Measurements from ENCODE around the gene SRGAP2C. TPM values are rescaled to one million over a fixed set of nuclear protein-coding genes. Genes with fewer than 3 reads are reported as not detected.
"Not testable (repeated sequence)": the region's sequence is repeated elsewhere in the genome, so short reads cannot be mapped to it uniquely, and the experiment has no call there.

The SRGAP2C gene
- total RNA-seq, 2 experiments from 2014 or later, result 32.3 to 33.6 TPM

- peak; percentile 21 for DNase-seq
- H3K27ac Mint-ChIP-seq, result peak overlapping the region; percentile 30
- H3K36me3 Mint-ChIP-seq (ENCODE audit: low read depth); H3K9me3 Mint-ChIP-seq; H3K27me3 Mint-ChIP-seq; H3K4me3 Mint-ChIP-seq; POLR2A ChIA-PET; H3K4me1 Mint-ChIP-seq; CTCF ChIA-PET: not testable (repeated sequence)
These were observed 79.0 kb downstream of the SRGAP2C start for GRCh38 chr1:121263789-121264244.

GRCh38 chr1:121267072-121267471 is 82.3 kb downstream of the SRGAP2C start:
- CTCF ChIA-PET; H3K4me1 Mint-ChIP-seq; H3K9me3 Mint-ChIP-seq; H3K27me3 Mint-ChIP-seq; H3K4me3 Mint-ChIP-seq; POLR2A ChIA-PET; H3K36me3 Mint-ChIP-seq (ENCODE audit: low read depth); H3K27ac Mint-ChIP-seq; DNase-seq: not testable (repeated sequence)

- H3K27ac Mint-ChIP-seq; H3K36me3 Mint-ChIP-seq (ENCODE audit: low read depth); DNase-seq; H3K9me3 Mint-ChIP-seq; H3K4me3 Mint-ChIP-seq; H3K4me1 Mint-ChIP-seq; H3K27me3 Mint-ChIP-seq; POLR2A ChIA-PET; CTCF ChIA-PET: not testable (repeated sequence)
These were observed 84.5 kb downstream of the SRGAP2C start for GRCh38 chr1:121269309-121269708.

GRCh38 chr1:121269973-121270372 is 85.2 kb downstream of the SRGAP2C start:
- H3K4me1 Mint-ChIP-seq; H3K36me3 Mint-ChIP-seq (ENCODE audit: low read depth); POLR2A ChIA-PET; H3K9me3 Mint-ChIP-seq; H3K27me3 Mint-ChIP-seq; DNase-seq; CTCF ChIA-PET: not testable (repeated sequence)
- Mint-ChIP-seq H3K4me3 (peak overlapping the region; percentile 81), H3K27ac (peak overlapping the region; percentile 88)

GRCh38 chr1:121271143-121271715 is 86.5 kb downstream of the SRGAP2C start:
- H3K27me3 Mint-ChIP-seq; H3K36me3 Mint-ChIP-seq (ENCODE audit: low read depth); POLR2A ChIA-PET; DNase-seq; CTCF ChIA-PET; H3K4me1 Mint-ChIP-seq; H3K4me3 Mint-ChIP-seq; H3K27ac Mint-ChIP-seq; H3K9me3 Mint-ChIP-seq: not testable (repeated sequence)

- H3K4me1 Mint-ChIP-seq; H3K27ac Mint-ChIP-seq; CTCF ChIA-PET; H3K4me3 Mint-ChIP-seq; H3K9me3 Mint-ChIP-seq; DNase-seq; POLR2A ChIA-PET; H3K36me3 Mint-ChIP-seq (ENCODE audit: low read depth); H3K27me3 Mint-ChIP-seq: not testable (repeated sequence)
These were observed 90.7 kb downstream of the SRGAP2C start for GRCh38 chr1:121275435-121275834.

- CTCF ChIA-PET; H3K4me3 Mint-ChIP-seq; H3K36me3 Mint-ChIP-seq (ENCODE audit: low read depth); DNase-seq; H3K4me1 Mint-ChIP-seq; POLR2A ChIA-PET; H3K9me3 Mint-ChIP-seq; H3K27ac Mint-ChIP-seq; H3K27me3 Mint-ChIP-seq: not testable (repeated sequence)
These were observed 93.4 kb downstream of the SRGAP2C start for GRCh38 chr1:121278202-121278601.

GRCh38 chr1:121278777-121279547 is 94.2 kb downstream of the SRGAP2C start:
- H3K27ac Mint-ChIP-seq; POLR2A ChIA-PET; H3K4me3 Mint-ChIP-seq; H3K9me3 Mint-ChIP-seq; H3K36me3 Mint-ChIP-seq (ENCODE audit: low read depth); DNase-seq; CTCF ChIA-PET; H3K4me1 Mint-ChIP-seq; H3K27me3 Mint-ChIP-seq: not testable (repeated sequence)

- POLR2A ChIA-PET; H3K36me3 Mint-ChIP-seq (ENCODE audit: low read depth); H3K27ac Mint-ChIP-seq; H3K4me3 Mint-ChIP-seq; H3K27me3 Mint-ChIP-seq; H3K4me1 Mint-ChIP-seq; DNase-seq; CTCF ChIA-PET; H3K9me3 Mint-ChIP-seq: not testable (repeated sequence)
These were observed 94.7 kb downstream of the SRGAP2C start for GRCh38 chr1:121279548-121279898.

- H3K36me3 Mint-ChIP-seq (ENCODE audit: low read depth); H3K27me3 Mint-ChIP-seq; H3K9me3 Mint-ChIP-seq; DNase-seq; CTCF ChIA-PET; POLR2A ChIA-PET; H3K27ac Mint-ChIP-seq; H3K4me1 Mint-ChIP-seq; H3K4me3 Mint-ChIP-seq: not testable (repeated sequence)
These were observed 96.0 kb downstream of the SRGAP2C start for GRCh38 chr1:121280699-121281317.

GRCh38 chr1:121281480-121281879 is 96.7 kb downstream of the SRGAP2C start:
- H3K4me1 Mint-ChIP-seq; H3K27ac Mint-ChIP-seq; H3K9me3 Mint-ChIP-seq; POLR2A ChIA-PET; H3K4me3 Mint-ChIP-seq; H3K27me3 Mint-ChIP-seq; CTCF ChIA-PET; DNase-seq; H3K36me3 Mint-ChIP-seq (ENCODE audit: low read depth): not testable (repeated sequence)

GRCh38 chr1:121283587-121284180 is 98.9 kb downstream of the SRGAP2C start:
- H3K36me3 Mint-ChIP-seq (ENCODE audit: low read depth); DNase-seq; H3K9me3 Mint-ChIP-seq; POLR2A ChIA-PET; CTCF ChIA-PET; H3K4me1 Mint-ChIP-seq; H3K4me3 Mint-ChIP-seq; H3K27me3 Mint-ChIP-seq; H3K27ac Mint-ChIP-seq: not testable (repeated sequence)

GRCh38 chr1:121292590-121292989 is 107.8 kb downstream of the SRGAP2C start:
- H3K36me3 Mint-ChIP-seq (ENCODE audit: low read depth); POLR2A ChIA-PET; H3K4me1 Mint-ChIP-seq; H3K27ac Mint-ChIP-seq; H3K9me3 Mint-ChIP-seq; CTCF ChIA-PET; H3K4me3 Mint-ChIP-seq; DNase-seq; H3K27me3 Mint-ChIP-seq: not testable (repeated sequence)
